Measurements from ENCODE around the gene SLC7A1.

DNA sequence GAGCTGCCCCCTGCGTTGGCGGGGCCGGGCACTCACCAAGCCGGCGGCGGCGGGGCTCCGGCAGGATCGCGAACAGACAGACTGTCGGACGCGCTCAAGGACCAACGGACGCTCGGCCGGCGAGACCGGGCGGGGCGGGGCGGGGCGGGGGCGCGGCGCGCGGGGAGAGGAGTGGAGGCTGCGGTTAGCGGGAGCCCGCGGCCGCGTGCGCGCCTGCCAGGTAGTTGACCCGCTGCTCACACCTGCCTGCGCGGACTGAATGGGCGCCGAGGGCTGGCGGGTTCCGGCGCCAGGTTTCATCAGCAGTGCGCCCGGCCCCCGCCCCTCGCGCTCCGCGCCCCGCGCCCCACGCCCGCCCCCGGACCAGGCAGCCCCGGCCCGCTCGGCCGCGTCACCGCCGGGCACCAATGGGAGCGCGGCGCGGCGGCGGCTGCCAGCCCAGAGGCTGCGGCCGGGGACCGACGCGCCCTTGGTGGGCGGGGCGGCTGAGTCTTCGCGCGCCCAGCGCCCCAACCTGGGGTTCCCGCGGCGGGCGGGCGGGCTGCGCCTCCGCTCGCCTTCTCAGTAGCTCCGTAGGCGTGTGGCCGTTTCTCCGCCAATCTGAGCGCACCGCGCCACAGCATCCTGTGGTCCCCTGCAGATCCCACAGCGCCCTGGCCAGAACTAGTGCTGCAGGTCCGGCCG is at the start of gene SLC7A1:
- TF ChIP-seq, protein P1, sequence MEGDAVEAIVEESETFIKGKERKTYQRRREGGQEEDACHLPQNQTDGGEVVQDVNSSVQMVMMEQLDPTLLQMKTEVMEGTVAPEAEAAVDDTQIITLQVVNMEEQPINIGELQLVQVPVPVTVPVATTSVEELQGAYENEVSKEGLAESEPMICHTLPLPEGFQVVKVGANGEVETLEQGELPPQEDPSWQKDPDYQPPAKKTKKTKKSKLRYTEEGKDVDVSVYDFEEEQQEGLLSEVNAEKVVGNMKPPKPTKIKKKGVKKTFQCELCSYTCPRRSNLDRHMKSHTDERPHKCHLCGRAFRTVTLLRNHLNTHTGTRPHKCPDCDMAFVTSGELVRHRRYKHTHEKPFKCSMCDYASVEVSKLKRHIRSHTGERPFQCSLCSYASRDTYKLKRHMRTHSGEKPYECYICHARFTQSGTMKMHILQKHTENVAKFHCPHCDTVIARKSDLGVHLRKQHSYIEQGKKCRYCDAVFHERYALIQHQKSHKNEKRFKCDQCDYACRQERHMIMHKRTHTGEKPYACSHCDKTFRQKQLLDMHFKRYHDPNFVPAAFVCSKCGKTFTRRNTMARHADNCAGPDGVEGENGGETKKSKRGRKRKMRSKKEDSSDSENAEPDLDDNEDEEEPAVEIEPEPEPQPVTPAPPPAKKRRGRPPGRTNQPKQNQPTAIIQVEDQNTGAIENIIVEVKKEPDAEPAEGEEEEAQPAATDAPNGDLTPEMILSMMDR (conservative IDR thresholded peaks at IDR 0.05) = no peak; the same call in 1 of the 2 replicates
- no peak; the same call in none of the 2 replicates for TF ChIP-seq ZFX (IDR thresholded peaks at IDR 0.05)

Data from C4-2B (cell line).